ENCODE data around the gene CARD16. TPM values are rescaled to one million over a fixed set of nuclear protein-coding genes. Genes with fewer than 3 reads are reported as not detected.
A peak's percentile ranks its signal among the peaks of the same experiment; 100 is the strongest.
"Not testable (repeated sequence)": the region's sequence is repeated elsewhere in the genome, so short reads cannot be mapped to it uniquely, and the experiment has no call there.

CARD16 gene
- total RNA-seq (10 to 100 TPM in 1 of 4 donors, 1 to 10 TPM in 3; 1.1 to 11.6 (median 4.9) TPM), polyA plus RNA-seq (100 to 1,000 TPM in 2 of 3 donors, 10 to 100 TPM in 1; 63.7 to 119 (median 116) TPM)

GRCh38 chr11:105044557-105045524, at the start of gene CARD16:
CARD16 (minus strand) TSS chr11:105045335; CDS start chr11:105045297, 38 bp downstream.
- DNase-seq = peak; percentile 70
- peak within 1 kb of the TSS; percentile 31 to 68 (median 49) for H3K27ac ChIP-seq
- H3K36me3 ChIP-seq; H3K27me3 ChIP-seq; intact Hi-C loops (cut with DNase I); H3K9me3 ChIP-seq: not testable (repeated sequence)
- H3K4me3 ChIP-seq = peak within 1 kb of the TSS in 3 of 4 donors; percentile 31 to 36 (median 36)
- TF ChIP-seq POLR2AphosphoS5 (IDR thresholded peaks at IDR 0.05) = peak in 3 of 4 donors; percentile 23 to 67 (median 24)
- H3K4me1 ChIP-seq = peaks cover 0 to 23% (median 9%) of the 10 kb centered on the region in 4 donors
- WGBS, 2 donors = 4 to 7% methylated on average over 5 of the region's 5 CpGs

DNA sequence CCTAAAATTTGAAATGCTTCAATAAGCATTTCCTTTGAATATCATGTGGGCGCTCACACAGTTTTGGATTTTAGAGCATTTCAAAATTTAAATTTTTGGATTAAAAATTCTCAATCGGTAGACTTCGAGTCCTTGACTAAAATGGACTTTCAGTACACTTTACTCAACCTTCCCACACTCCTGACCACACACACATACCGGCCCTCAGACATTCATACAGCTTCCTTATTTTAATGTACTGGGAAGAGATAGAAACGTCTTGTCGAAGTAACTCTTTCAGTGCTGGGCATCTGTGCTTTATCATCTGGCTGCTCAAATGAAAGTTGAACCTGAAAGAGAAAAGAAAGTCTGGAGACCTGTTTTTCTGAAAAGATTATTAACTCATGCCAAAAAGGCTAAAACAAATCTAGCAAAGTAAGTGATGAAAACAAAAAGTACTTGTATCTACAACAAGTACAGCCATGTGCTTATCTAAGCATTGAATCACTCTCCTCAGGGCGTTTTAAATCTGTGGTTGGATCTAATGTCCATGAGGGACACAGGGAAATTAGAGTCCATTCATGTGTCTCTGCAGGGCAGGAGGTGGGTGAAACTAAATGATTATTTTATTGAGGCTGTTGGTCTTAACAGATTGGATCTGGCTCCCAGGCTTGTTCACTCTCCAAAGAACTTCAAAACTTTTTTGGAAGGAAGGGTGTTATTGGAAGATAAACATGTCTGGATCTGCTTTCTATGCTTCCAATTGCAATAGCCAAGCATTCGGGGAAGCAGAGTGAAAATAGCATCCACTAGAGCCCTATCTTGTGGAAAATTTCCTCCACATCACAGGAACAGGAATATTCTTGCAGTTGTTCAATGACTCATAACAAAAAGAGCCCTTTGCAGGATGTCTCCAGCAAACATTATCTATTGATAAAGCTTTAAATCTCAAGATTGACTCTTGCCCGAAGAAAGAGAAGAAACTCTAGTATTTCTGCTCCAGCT, 47.4 kb upstream of the CARD16 start:
- intact Hi-C loops (cut with DNase I) = no loop called here
- TF ChIP-seq EP300 (IDR thresholded peaks at IDR 0.05) = no peak
- TF ChIP-seq POLR2AphosphoS5 (IDR thresholded peaks at IDR 0.05) = no peak
- TF ChIP-seq POLR2A (IDR thresholded peaks at IDR 0.05) = no peak
- TF ChIP-seq CTCF (IDR thresholded peaks at IDR 0.05) = no peak
- 66 to 77% methylated on average over 9 of the region's 9 CpGs for WGBS, 2 donors
- no peak overlapping the region for H3K27ac ChIP-seq
- H3K4me3 ChIP-seq = no peak overlapping the region
- no peaks in the 10 kb centered on the region for H3K36me3 ChIP-seq
- H3K4me1 ChIP-seq = no peaks in the 10 kb centered on the region
- H3K9me3 ChIP-seq = no peaks in the 10 kb centered on the region
- H3K27me3 ChIP-seq = no peaks in the 10 kb centered on the region
- DNase-seq = no peak

- Histone ChIP-seq H3K4me3 (no peak overlapping the region), H3K4me1 (no peaks in the 10 kb centered on the region), H3K9me3 (no peaks in the 10 kb centered on the region), H3K27ac (no peak overlapping the region), H3K36me3 (no peaks in the 10 kb centered on the region), H3K27me3 (no peaks in the 10 kb centered on the region)
- 86 to 97% methylated on average over 5 of the region's 5 CpGs for WGBS, 2 donors
- TF ChIP-seq CTCF (IDR thresholded peaks at IDR 0.05) (no peak), POLR2AphosphoS5 (IDR thresholded peaks at IDR 0.05) (no peak), POLR2A (IDR thresholded peaks at IDR 0.05) (no peak), EP300 (IDR thresholded peaks at IDR 0.05) (no peak)
- DNase-seq = no peak
- intact Hi-C loops (cut with DNase I) = no loop called here
Observed at GRCh38 chr11:105081412-105082150, 36.4 kb upstream of the CARD16 start.

- intact Hi-C loops (cut with DNase I); DNase-seq; H3K9me3 ChIP-seq; H3K4me3 ChIP-seq; H3K27me3 ChIP-seq; H3K4me1 ChIP-seq; H3K36me3 ChIP-seq: not testable (repeated sequence)
- H3K27ac ChIP-seq = peak overlapping the region in 1 of 4 donors; percentile 17
- WGBS, 2 donors = 36% methylated on average over 6 of the region's 6 CpGs
Observed at GRCh38 chr11:105080171-105080906, 35.2 kb upstream of the CARD16 start.

DNA sequence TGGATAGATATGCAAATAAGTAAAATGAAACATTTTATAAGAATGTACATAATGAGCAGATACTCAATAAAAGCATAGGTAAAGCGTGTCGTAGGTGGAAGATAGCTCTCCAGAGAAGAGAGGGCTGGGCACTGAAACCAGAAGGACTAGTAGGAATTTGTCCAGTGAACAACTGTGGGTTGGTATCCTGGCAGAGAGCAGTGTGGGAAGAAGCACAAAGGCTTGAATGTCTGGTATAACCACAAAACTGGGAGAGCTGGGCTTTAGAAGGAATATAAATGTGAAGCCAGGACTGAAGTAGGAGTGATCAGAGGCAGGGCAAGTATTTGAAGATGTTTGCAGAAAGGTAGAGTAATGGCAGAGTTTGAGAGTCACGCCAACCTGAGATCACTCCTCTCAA, 33.1 kb upstream of the CARD16 start:
- Histone ChIP-seq H3K9me3 (no peaks in the 10 kb centered on the region), H3K36me3 (no peaks in the 10 kb centered on the region), H3K4me3 (no peak overlapping the region), H3K4me1 (no peaks in the 10 kb centered on the region), H3K27me3 (no peaks in the 10 kb centered on the region), H3K27ac (no peak overlapping the region)
- no peak for DNase-seq
- intact Hi-C loops (cut with DNase I) = no loop called here
- 95 to 99% methylated on average over 3 of the region's 3 CpGs for WGBS, 2 donors
- TF ChIP-seq POLR2AphosphoS5 (IDR thresholded peaks at IDR 0.05) = no peak
- no peak for TF ChIP-seq CTCF (IDR thresholded peaks at IDR 0.05)
- no peak for TF ChIP-seq EP300 (IDR thresholded peaks at IDR 0.05)
- no peak for TF ChIP-seq POLR2A (IDR thresholded peaks at IDR 0.05)

DNA sequence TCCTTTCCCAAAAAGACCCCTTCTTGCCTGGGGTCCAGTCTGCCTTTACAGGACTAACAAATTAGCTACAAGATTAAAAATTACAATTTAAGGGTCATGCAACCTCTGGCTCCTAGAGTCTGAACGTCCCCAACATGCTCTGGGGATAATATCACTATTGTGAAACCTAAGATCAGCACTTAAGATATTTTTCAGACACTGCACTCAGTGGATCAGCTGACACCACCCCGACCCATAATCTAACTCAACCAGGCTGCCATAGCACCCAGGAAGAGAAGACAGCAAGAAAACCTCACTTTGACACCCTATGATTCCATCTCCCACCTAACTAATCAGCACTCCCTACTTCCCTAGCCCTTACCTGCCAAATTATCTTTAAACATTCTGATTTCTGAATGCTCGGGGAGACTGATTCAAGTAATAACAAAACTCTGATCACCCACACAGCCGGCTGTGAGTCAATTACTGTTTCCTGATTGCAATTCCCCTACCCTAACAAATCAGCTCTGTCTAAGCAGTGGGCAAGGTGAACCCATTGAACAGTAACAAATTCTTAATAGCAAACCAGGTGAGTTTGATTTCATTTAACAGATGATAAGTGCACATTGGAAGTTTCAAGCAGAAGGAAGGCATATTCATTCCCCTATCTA, 32.1 kb upstream of the CARD16 start:
- DNase-seq; H3K27ac ChIP-seq; H3K4me3 ChIP-seq; H3K36me3 ChIP-seq; H3K27me3 ChIP-seq; H3K9me3 ChIP-seq; H3K4me1 ChIP-seq; intact Hi-C loops (cut with DNase I): not testable (repeated sequence)
- 82 to 90% methylated on average over 4 of the region's 4 CpGs for WGBS, 2 donors

All from sigmoid colon (tissue), 7 donors.